HG02588 (cell line): ENCODE results near the gene SLC39A10.

Experiments
- ATAC-seq: cut with Tn5 transposase; IDR thresholded peaks from one replicate; pipeline ENCODE4 v1.9.1; 2021; ENCODE audit warnings: mild to moderate bottlenecking, moderate library complexity; ENCODE audit not compliant: unreplicated experiment

The SLC39A10 gene

DNA sequence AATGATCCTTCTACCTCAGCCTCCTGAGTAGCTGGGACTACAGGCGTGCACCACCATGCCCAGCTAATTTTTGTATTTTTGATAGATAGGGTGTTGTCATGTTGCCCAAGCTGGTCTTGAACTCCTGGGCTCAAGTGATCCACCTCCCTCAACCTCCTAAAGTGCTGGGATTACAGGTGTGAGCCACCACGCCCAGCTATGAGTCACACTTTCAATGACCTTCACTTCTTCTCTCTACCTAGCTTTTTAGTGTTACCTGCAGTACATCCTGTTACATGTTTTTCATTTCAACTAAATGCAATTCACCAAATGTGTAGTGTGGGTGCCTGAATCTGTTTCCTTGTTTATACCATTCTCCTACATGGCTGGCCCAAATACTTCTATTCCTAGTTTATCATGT, 64.0 kb downstream of the SLC39A10 start:
- ATAC-seq, result no peak

- no peak for ATAC-seq
Measured at GRCh38 chr2:195722075-195722474, 65.0 kb downstream of the SLC39A10 start.

DNA sequence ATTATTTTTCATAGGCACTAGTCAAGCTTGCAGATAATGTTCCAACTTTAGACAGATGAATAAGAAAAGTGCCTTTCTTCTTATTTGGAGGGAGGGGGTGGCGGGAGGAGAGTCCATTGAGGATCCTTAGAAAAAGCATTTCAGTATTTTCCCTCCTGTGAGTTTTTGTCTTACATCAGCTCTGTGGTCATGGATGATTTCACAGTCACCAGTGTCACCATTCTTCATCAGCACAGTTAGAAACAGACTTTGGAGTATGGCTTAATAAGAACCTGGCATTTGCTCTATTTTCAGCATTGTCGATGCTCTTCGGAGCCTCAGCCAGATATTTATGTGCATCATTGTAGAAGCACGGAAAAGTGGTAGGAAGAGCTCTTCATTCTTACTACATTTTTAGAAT, 70.1 kb downstream of the SLC39A10 start:
- ATAC-seq, result no peak

DNA sequence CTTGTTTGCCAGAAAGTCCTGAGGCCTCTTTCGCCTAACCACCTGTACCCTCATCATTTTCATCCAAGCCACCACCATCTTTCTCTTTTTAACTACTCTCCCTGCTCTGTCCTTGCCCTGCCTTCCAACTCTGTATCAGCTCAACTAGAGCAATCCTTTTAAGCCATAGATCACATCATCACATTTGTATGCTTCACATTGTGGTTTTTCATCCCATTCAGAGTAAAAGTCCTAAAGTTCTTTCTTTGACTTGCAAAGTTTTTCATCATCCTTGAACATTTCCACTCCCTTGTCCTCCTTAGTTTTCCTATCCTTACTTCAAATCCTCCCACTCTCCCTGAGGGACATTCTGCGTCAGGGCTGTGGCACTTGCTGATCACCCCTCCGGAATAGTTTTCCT, 73.9 kb downstream of the SLC39A10 start:
- no peak for ATAC-seq

GRCh38 chr2:195732574-195732973, 75.5 kb downstream of the SLC39A10 start:
- ATAC-seq, result no peak

DNA sequence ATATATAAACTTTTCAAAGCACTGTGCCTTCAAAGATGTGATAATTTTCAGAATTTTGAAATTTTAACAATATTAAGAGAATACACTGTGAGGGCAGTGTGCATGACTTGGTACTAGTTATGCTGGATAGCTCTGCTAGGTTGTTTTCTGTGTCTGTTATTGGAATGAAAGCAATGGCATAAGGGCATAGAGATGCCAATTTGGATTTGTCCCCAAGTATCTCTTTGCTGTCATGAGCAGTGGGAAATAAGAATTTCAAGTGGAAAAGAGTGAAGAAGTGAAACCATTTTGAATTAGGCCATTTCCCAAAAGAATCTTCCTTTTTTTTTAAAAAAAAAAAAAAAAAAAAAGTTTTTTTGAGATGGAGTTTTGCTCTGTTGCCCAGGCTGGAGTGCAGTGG, 76.8 kb downstream of the SLC39A10 start:
- ATAC-seq, result no peak

DNA sequence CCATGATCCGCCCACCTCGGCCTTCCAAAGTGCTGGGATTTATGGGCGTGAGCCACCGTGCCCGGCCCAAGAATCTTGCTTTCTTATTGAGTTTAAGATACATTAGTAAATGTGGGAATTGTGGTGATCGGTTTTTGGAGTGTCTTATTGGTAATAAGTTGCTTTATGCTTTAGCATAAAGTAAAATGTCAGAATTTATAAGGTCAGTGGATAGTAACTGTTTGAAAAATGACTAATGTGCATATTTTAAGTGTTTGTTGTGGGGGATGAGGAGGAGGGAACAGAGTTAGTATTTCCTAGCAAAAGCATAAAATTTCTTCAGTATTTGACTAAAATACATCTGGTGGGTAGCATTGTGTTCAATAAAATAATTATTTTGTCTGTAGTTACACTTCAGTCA, 77.4 kb downstream of the SLC39A10 start:
- ATAC-seq, result no peak

GRCh38 chr2:195734931-195735330, 77.9 kb downstream of the SLC39A10 start:
- no peak for ATAC-seq

GRCh38 chr2:195735347-195735746, 78.3 kb downstream of the SLC39A10 start:
- no peak for ATAC-seq

DNA sequence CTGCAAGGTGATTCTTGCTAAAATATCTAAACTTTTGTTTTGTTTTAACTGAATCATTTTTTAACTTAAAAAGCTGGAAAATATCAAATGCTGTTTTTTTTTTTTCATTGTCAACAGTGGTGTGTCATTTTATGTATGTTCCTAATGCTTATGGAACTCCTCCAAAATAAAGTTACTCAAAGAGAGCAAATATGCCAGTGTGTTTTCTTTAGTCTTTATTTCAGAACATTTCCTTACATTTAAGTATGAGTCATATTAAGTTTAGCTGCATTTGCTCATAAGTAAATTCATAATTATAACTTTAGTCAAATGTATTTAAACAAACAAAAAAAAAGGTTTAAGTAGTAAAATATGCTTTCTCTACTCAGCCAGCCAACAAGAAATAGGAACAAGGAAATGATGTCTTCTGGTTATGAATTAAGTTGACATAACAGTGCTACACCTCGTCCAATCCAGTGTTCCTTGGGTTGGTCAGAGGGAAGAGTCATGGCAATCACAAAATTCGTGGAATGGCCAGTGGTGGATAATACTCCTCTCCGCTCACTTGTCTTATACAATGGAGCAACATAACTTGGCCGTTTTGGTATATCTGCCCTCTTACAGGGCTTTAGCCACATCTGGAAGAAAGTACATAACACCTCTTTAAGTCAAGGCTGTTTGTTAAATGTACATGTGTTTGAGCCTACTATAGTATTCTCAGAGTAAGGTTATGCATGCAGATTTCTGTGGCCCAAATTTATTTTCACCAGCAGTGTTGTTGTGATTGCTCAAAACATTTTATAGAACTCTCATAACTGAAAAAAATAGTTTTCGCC, 80.7 kb downstream of the SLC39A10 start:
- ATAC-seq, result no peak

- ATAC-seq, result no peak
Measured at GRCh38 chr2:195741191-195741590, 84.2 kb downstream of the SLC39A10 start.

DNA sequence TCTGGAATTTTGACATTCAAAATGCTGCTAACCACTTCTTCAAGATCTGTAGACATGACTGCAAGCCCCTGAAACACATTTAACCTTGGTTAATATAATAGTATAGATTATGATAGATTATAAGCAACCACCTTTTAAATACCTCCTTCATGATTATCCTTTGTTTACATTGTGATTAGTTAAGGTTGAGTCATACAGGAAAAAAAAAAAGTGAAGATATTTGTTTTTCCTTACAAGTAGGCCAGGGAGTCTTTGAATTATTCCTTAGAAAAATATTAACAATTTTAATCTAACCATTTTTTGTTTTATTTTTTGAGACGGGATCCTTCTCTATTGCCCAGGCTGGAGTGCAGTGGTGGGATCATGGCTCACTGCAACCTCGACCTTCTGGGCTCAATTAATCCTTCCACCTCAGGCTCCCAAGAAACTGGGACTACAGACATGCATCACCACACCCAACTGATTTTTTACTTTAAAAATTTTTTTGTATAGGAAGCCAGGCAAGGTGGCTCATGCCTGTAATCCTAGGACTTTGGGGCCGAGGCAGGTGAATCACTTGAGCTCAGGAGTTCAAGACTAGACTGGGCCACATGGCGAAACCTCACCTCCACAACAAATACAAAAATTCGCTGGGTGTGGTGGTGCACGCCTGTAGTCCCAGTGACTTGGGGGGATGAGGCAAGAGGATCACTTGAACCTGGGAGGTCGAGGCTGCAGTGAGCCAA, 99.4 kb downstream of the SLC39A10 start:
- no peak for ATAC-seq

DNA sequence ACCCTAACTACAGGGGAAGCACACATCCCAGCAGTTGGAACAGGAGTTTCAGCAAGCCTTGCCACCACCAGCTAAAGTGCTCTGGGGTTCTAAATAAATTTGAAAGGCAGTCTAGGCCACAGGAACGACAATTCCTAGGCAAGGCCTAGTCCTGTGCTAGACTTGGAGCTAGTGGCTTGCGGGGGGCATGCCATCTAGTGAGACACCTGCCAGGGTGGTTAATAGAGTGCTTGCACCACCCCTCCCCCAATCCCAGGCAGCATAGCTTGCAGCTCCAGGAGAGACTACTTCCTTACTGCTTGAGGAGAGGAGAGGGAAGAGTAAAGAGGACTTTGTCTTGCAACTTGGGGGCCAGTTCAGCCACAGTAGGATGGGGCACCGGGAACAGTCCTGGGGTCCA, 101.8 kb downstream of the SLC39A10 start:
- no peak for ATAC-seq

DNA sequence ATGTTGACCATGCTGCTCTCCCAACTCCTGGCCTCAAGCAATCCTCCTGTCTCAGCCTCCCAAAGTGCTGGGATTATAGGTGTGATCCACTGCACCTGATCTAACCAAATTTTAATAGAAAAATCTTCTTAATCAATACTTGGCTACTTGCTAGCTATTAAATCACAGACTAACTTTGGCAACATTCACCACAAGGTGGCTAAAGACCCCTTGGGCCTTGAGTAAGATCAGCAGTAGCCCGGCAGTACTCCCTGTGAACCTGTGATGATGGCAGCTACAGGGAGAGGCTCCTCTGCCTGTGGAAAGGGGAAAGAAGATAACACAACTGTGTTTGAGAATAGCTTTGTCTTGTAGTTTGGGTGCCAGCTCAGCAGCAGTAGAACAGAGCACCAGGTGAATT, 102.9 kb downstream of the SLC39A10 start:
- no peak for ATAC-seq

DNA sequence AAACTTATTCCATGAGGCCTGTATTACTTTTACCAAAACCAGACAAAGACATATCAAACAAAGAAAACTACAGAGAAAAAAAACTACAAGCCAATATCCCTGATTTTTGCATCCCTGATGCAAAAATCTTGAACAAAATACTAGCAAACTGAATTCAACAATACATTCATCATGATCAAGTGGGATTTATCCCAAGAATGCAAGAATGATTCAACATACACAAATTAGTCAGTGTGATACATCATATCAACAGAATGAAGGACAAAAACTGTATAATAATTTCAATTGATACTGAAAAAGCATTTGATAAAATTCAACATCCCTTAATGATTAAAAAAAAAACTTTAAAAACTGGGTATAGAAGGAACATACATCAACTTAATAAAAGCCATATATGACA, 106.8 kb downstream of the SLC39A10 start:
- no peak for ATAC-seq

- ATAC-seq, result no peak
Measured at GRCh38 chr2:195766691-195767090, 109.7 kb downstream of the SLC39A10 start.

GRCh38 chr2:195768431-195768830, 111.4 kb downstream of the SLC39A10 start:
- ATAC-seq, result no peak

DNA sequence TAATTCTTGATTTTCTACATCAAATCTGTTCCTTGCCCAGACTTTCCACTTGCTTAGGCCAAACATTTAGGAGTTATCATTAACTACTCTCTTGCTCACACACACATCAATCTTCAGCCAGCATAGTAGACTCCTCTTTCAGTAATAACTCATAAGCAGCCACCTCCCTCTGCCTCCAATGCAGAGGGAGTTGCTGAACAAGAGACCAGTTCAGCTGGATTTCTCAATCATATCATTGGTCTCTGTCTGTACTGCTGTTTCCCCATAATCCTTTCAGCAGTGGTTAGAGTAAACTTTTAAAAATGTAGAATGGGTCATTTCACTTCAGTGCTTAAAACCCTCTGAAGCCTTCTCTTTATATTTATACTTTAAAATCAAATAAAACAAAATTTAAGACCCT, 112.9 kb downstream of the SLC39A10 start:
- ATAC-seq, result no peak

- ATAC-seq, result no peak
Measured at GRCh38 chr2:195779491-195779890, 122.5 kb downstream of the SLC39A10 start.

DNA sequence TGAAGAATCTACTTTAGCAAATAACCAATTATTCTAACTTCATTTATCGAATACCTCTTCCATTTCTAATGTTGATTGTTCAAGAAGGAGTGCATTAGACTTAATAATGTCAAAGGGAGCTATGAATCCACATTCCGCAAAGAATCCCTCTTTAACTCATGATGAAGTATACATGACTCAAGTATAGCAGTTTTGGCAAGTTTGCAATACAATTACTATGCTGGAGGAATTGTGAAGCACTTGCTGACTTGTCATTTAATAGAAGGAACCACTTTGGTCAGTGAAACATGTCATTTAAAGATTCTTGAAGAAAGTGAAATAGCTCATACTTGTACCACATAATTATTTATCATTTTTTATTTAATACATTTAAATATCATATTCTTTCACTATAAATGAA, 125.1 kb downstream of the SLC39A10 start:
- no peak for ATAC-seq
